ENCODE data around the gene HOXB9. TPM values are rescaled to one million over a fixed set of nuclear protein-coding genes. Genes with fewer than 3 reads are reported as not detected.
A peak's percentile ranks its signal among the peaks of the same experiment; 100 is the strongest.

Gene HOXB9
- total RNA-seq, 1 experiment from 2014 or later = 27.8 TPM

- H3K36me3 Mint-ChIP-seq (ENCODE audit: insufficient read depth, unreplicated experiment) = peaks cover 99% of the 10 kb centered on the region
- H3K27ac Mint-ChIP-seq (ENCODE audit: unreplicated experiment) = peak overlapping the region; percentile 95
- intact Hi-C loops (cut with micrococcal nuclease; ENCODE audit: unreplicated experiment) = no loop called here
- peak overlapping the region; percentile 88 for H3K4me3 Mint-ChIP-seq (ENCODE audit: low read depth, unreplicated experiment)
- DNase-seq = no peak
- H3K4me1 Mint-ChIP-seq (ENCODE audit: low read depth, unreplicated experiment) = peaks cover 80% of the 10 kb centered on the region
- CTCF ChIA-PET = interaction anchor here (0.8 to 1.8 kb wide), 5 partner anchors 9 to 328 kb away, joined by 3 to 10 read pairs (median 5); no protein-coding TSS in a partner anchor
- H3K9me3 Mint-ChIP-seq (ENCODE audit: low read depth, unreplicated experiment) = no peaks in the 10 kb centered on the region
- BruUV-seq (replicated peaks) = TSS peak; percentile 9
- TF ChIP-seq CTCF (IDR thresholded peaks at IDR 0.05; ENCODE audit: unreplicated experiment) = no peak
- H3K27me3 Mint-ChIP-seq (ENCODE audit: unreplicated experiment) = peaks cover 5% of the 10 kb centered on the region
These were observed 36.9 kb downstream of the HOXB9 start for GRCh38 chr17:48589060-48589830.

- peaks cover 80% of the 10 kb centered on the region for H3K4me1 Mint-ChIP-seq (ENCODE audit: low read depth, unreplicated experiment)
- TF ChIP-seq CTCF (IDR thresholded peaks at IDR 0.05; ENCODE audit: unreplicated experiment) = no peak
- BruUV-seq (replicated peaks) = no TSS peak
- peak overlapping the region; percentile 95 for H3K27ac Mint-ChIP-seq (ENCODE audit: unreplicated experiment)
- CTCF ChIA-PET = interaction anchor here (0.5 to 1.8 kb wide), 9 partner anchors 9 to 327 kb away, joined by 3 to 10 read pairs (median 4); no protein-coding TSS in a partner anchor
- H3K36me3 Mint-ChIP-seq (ENCODE audit: insufficient read depth, unreplicated experiment) = peaks cover 96% of the 10 kb centered on the region
- intact Hi-C loops (cut with micrococcal nuclease; ENCODE audit: unreplicated experiment) = no loop called here
- H3K4me3 Mint-ChIP-seq (ENCODE audit: low read depth, unreplicated experiment) = peak overlapping the region; percentile 88
- no peak for DNase-seq
- H3K9me3 Mint-ChIP-seq (ENCODE audit: low read depth, unreplicated experiment) = no peaks in the 10 kb centered on the region
- peaks cover 12% of the 10 kb centered on the region for H3K27me3 Mint-ChIP-seq (ENCODE audit: unreplicated experiment)
These were observed 37.6 kb downstream of the HOXB9 start for GRCh38 chr17:48588528-48588927.

GRCh38 chr17:48588074-48588415, 38.1 kb downstream of the HOXB9 start:
- peaks cover 95% of the 10 kb centered on the region for H3K36me3 Mint-ChIP-seq (ENCODE audit: insufficient read depth, unreplicated experiment)
- BruUV-seq (replicated peaks) = no TSS peak
- CTCF ChIA-PET = interaction anchor here (0.5 to 1.8 kb wide), 18 partner anchors 8 to 328 kb away, joined by 3 to 10 read pairs (median 4); no protein-coding TSS in a partner anchor
- intact Hi-C loops (cut with micrococcal nuclease; ENCODE audit: unreplicated experiment) = no loop called here
- H3K9me3 Mint-ChIP-seq (ENCODE audit: low read depth, unreplicated experiment) = no peaks in the 10 kb centered on the region
- DNase-seq = no peak
- peaks cover 80% of the 10 kb centered on the region for H3K4me1 Mint-ChIP-seq (ENCODE audit: low read depth, unreplicated experiment)
- no peak for TF ChIP-seq CTCF (IDR thresholded peaks at IDR 0.05; ENCODE audit: unreplicated experiment)
- H3K4me3 Mint-ChIP-seq (ENCODE audit: low read depth, unreplicated experiment) = peak overlapping the region; percentile 88
- H3K27me3 Mint-ChIP-seq (ENCODE audit: unreplicated experiment) = peaks cover 16% of the 10 kb centered on the region
- peak overlapping the region; percentile 95 for H3K27ac Mint-ChIP-seq (ENCODE audit: unreplicated experiment)

GRCh38 chr17:48587276-48588073, 38.7 kb downstream of the HOXB9 start:
- H3K4me3 Mint-ChIP-seq (ENCODE audit: low read depth, unreplicated experiment) = peak overlapping the region; percentile 88
- CTCF ChIA-PET = interaction anchor here (0.5 to 1.8 kb wide), 13 partner anchors 7 to 328 kb away, joined by 3 to 10 read pairs (median 4); no protein-coding TSS in a partner anchor
- H3K27ac Mint-ChIP-seq (ENCODE audit: unreplicated experiment) = peak overlapping the region; percentile 95
- H3K27me3 Mint-ChIP-seq (ENCODE audit: unreplicated experiment) = peaks cover 16% of the 10 kb centered on the region
- peaks cover 80% of the 10 kb centered on the region for H3K4me1 Mint-ChIP-seq (ENCODE audit: low read depth, unreplicated experiment)
- DNase-seq = no peak
- no TSS peak for BruUV-seq (replicated peaks)
- no peak for TF ChIP-seq CTCF (IDR thresholded peaks at IDR 0.05; ENCODE audit: unreplicated experiment)
- intact Hi-C loops (cut with micrococcal nuclease; ENCODE audit: unreplicated experiment) = no loop called here
- H3K36me3 Mint-ChIP-seq (ENCODE audit: insufficient read depth, unreplicated experiment) = peaks cover 95% of the 10 kb centered on the region
- no peaks in the 10 kb centered on the region for H3K9me3 Mint-ChIP-seq (ENCODE audit: low read depth, unreplicated experiment)

Data from Calu3 (cell line).